CD4-positive, alpha-beta T cell treated with Interleukin-4 for 1 hour (primary cell): ENCODE measurements around the gene RNF186.
"Not testable (repeated sequence)": the region's sequence is repeated elsewhere in the genome, so short reads cannot be mapped to it uniquely, and the experiment has no call there.

Experiments
- DNase-seq, 2 donors: peaks; one replicate each; pipeline ENCODE4 v3.0.0-alpha.2; 2020 to 2022

Gene RNF186

GRCh38 chr1:19792237-19793002 lies 22.7 kb downstream of the RNF186 start:
- no peak for DNase-seq

GRCh38 chr1:19790061-19790975 lies 24.8 kb downstream of the RNF186 start:
- DNase-seq, result not testable (repeated sequence)

- DNase-seq, result no peak
These were observed 28.1 kb downstream of the RNF186 start for GRCh38 chr1:19786988-19787423.

GRCh38 chr1:19785660-19786059 lies 29.4 kb downstream of the RNF186 start:
- no peak for DNase-seq

- DNase-seq, result no peak
These were observed 34.7 kb downstream of the RNF186 start for GRCh38 chr1:19780267-19780877.

GRCh38 chr1:19776933-19777332 lies 38.1 kb downstream of the RNF186 start:
- DNase-seq, result no peak

- no peak for DNase-seq
These were observed 38.8 kb downstream of the RNF186 start for GRCh38 chr1:19776287-19776686.

GRCh38 chr1:19775831-19776230 lies 39.3 kb downstream of the RNF186 start:
- no peak for DNase-seq

- no peak for DNase-seq
These were observed 39.8 kb downstream of the RNF186 start for GRCh38 chr1:19775317-19775716.

GRCh38 chr1:19774180-19774785 lies 40.8 kb downstream of the RNF186 start:
- DNase-seq, result no peak

GRCh38 chr1:19773485-19773884 lies 41.6 kb downstream of the RNF186 start:
- DNase-seq, result no peak

GRCh38 chr1:19772053-19772452 lies 43.0 kb downstream of the RNF186 start:
- DNase-seq, result no peak

GRCh38 chr1:19771350-19771749 lies 43.7 kb downstream of the RNF186 start:
- DNase-seq, result no peak

GRCh38 chr1:19770436-19771190 lies 44.5 kb downstream of the RNF186 start:
- DNase-seq, result no peak

- no peak for DNase-seq
These were observed 45.7 kb downstream of the RNF186 start for GRCh38 chr1:19769211-19769932.

- no peak for DNase-seq
These were observed 46.5 kb downstream of the RNF186 start for GRCh38 chr1:19768353-19769210.

GRCh38 chr1:19765623-19766022 lies 49.5 kb downstream of the RNF186 start:
- no peak for DNase-seq

GRCh38 chr1:19764848-19765247 lies 50.2 kb downstream of the RNF186 start:
- DNase-seq, result no peak
